Mononuclear cell (primary cell): ENCODE results near the gene PPT1. TPM values are rescaled to one million over a fixed set of nuclear protein-coding genes. Genes with fewer than 3 reads are reported as not detected.
A peak's percentile ranks its signal among the peaks of the same experiment; 100 is the strongest.
"Not testable (repeated sequence)": the region's sequence is repeated elsewhere in the genome, so short reads cannot be mapped to it uniquely, and the experiment has no call there.

Experiments used
- H3K27me3 ChIP-seq: 2 replicates; pipeline ENCODE4 v1.6.0; 2011; ENCODE audit warnings: low read length, control low read depth; ENCODE audit not compliant: insufficient read depth
- H3K4me1 ChIP-seq: 2 replicates; pipeline ENCODE4 v1.5.1; 2011; ENCODE audit warnings: mild to moderate bottlenecking, low read length, control low read depth; ENCODE audit not compliant: insufficient read depth
- H3K4me3 ChIP-seq: 2 replicates; pipeline ENCODE4 v1.5.1; 2011; ENCODE audit warnings: mild to moderate bottlenecking, low read length, moderate library complexity
- H3K9me3 ChIP-seq: 2 replicates; pipeline ENCODE4 v1.5.1; 2011; ENCODE audit warnings: low read depth, mild to moderate bottlenecking, control low read depth, low read length
- total RNA-seq: library from RNA; depleted of rRNA; stranded (reverse); fragments of >200 nt; gene quantifications from one replicate; pipeline ENCODE4 v1.2.3, GENCODE V29; 2012

Gene PPT1
- total RNA-seq, 1 donor: 182 TPM

- Histone ChIP-seq H3K4me3 (no peak overlapping the region), H3K4me1 (peaks cover 94% of the 10 kb centered on the region)
These were observed 46.2 kb downstream of the PPT1 start for GRCh38 chr1:40050863-40051262.

DNA sequence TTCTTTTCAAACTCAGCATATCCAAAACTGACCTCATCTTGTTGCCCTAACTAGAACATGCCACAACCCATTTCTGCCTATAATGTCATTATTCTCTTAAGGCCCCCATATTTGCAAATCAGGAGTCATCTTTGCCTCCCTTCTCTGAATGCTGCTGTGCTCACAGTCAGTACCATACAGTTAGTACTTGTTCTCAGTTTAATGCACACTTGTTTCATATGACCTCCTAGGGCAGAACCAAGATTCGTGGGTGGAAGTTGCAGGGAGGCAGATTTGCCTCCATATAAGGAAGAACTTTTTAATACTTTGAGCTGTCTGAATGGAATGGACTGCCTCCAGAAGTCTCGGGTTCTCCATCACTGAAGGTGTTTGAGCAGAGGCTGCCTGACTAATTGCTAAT lies 47.3 kb downstream of the PPT1 start:
- H3K4me3 ChIP-seq: no peak overlapping the region
- H3K9me3 ChIP-seq: no peaks in the 10 kb centered on the region
- peaks cover 96% of the 10 kb centered on the region for H3K4me1 ChIP-seq
- H3K27me3 ChIP-seq: no peaks in the 10 kb centered on the region

More at GRCh38 chr1:40050863-40051262, 46.2 kb downstream of the PPT1 start:
- no peaks in the 10 kb centered on the region for H3K27me3 ChIP-seq
- H3K9me3 ChIP-seq: no peaks in the 10 kb centered on the region

- H3K4me3 ChIP-seq: no peak overlapping the region
- H3K9me3 ChIP-seq: no peaks in the 10 kb centered on the region
- H3K4me1 ChIP-seq: peaks cover 97% of the 10 kb centered on the region
- H3K27me3 ChIP-seq: no peaks in the 10 kb centered on the region
These were observed 49.3 kb downstream of the PPT1 start for GRCh38 chr1:40047769-40048168.

GRCh38 chr1:40047276-40047675 lies 49.8 kb downstream of the PPT1 start:
- Histone ChIP-seq H3K4me3 (no peak overlapping the region), H3K9me3 (no peaks in the 10 kb centered on the region), H3K27me3 (no peaks in the 10 kb centered on the region), H3K4me1 (peaks cover 97% of the 10 kb centered on the region)

DNA sequence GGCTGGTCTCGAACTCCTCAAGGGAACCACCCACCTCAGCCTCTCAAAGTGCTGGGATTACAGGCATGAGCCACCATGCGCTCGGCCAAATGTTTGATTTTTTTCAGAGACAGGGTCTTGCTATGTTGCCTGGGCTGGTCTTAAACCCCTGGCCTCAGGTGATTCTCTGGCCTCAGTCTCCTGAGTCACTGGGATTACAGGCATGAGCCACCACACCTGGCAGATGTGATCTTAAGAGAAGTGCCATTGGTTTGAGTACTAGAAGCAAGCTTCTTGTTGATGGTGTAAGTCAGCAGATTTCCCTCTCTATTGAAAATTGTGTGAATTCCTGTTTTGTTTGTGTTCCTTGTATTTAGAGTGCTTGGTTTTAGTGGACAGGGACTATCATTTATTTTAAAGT lies 51.3 kb downstream of the PPT1 start:
- H3K4me3 ChIP-seq: no peak overlapping the region
- H3K27me3 ChIP-seq: no peaks in the 10 kb centered on the region
- peaks cover 94% of the 10 kb centered on the region for H3K4me1 ChIP-seq
- no peaks in the 10 kb centered on the region for H3K9me3 ChIP-seq

- no peaks in the 10 kb centered on the region for H3K27me3 ChIP-seq
- no peak overlapping the region for H3K4me3 ChIP-seq
- peaks cover 88% of the 10 kb centered on the region for H3K4me1 ChIP-seq
- no peaks in the 10 kb centered on the region for H3K9me3 ChIP-seq
These were observed 51.9 kb downstream of the PPT1 start for GRCh38 chr1:40045182-40045581.

DNA sequence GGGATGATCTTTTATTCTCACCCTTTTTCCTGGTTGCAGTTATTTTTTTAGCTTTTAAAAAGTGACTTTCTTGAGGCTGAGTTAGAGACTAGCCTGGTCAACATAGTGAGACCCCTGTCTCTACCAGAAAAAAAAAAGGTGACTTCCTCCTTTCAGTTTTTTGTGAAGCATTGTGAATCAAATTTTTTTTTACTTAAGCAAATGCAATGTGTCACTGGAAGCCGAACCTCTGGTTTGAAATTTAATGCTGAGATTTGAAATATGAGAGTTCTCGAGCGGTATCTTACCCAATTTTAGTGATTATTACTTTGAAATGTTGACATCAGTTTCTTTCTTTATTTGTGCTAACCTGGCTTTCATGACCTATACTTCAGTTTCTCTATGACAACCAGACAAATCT lies 52.9 kb downstream of the PPT1 start:
- Histone ChIP-seq H3K4me3 (no peak overlapping the region), H3K27me3 (no peaks in the 10 kb centered on the region)

GRCh38 chr1:40042341-40042740 lies 54.7 kb downstream of the PPT1 start:
- Histone ChIP-seq H3K27me3 (no peaks in the 10 kb centered on the region), H3K4me1 (peaks cover 84% of the 10 kb centered on the region), H3K4me3 (peak overlapping the region; percentile 99), H3K9me3 (no peaks in the 10 kb centered on the region)

More for the DNA sequence above, 52.9 kb downstream of the PPT1 start:
- H3K9me3 ChIP-seq: no peaks in the 10 kb centered on the region
- H3K4me1 ChIP-seq: peaks cover 83% of the 10 kb centered on the region

DNA sequence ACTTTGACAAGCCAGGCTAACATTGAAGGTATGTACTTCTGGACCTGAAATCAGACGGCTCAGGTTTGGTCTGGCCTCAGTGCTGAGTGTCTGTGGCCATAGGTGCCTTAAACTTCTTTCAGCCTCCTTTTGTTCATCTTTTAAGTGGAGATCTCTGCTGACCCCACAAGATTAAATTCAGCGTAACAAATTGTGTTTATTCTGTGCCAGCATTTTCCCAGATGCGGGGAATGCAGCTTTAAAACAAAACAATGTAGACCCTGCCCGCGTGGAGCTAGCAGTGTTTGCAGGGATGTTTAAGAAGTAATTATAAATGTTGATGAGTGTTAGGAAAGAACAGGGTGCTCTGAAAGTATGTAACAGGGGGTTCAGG lies 55.6 kb downstream of the PPT1 start:
- H3K4me3 ChIP-seq: peak overlapping the region; percentile 99
- peaks cover 84% of the 10 kb centered on the region for H3K4me1 ChIP-seq
- H3K27me3 ChIP-seq: no peaks in the 10 kb centered on the region
- H3K9me3 ChIP-seq: no peaks in the 10 kb centered on the region

- Histone ChIP-seq H3K27me3 (no peaks in the 10 kb centered on the region), H3K9me3 (no peaks in the 10 kb centered on the region), H3K4me3 (peak within 1 kb of the TSS; percentile 99), H3K4me1 (peaks cover 84% of the 10 kb centered on the region)
These were observed 56.3 kb downstream of the PPT1 start, which contains the start of gene CAP1 for GRCh38 chr1:40040511-40041465. CAP1 (plus strand) TSS chr1:40040729; CDS start chr1:40059347, 18,618 bp downstream.

- peak overlapping the region; percentile 99 for H3K4me3 ChIP-seq
- H3K9me3 ChIP-seq: no peaks in the 10 kb centered on the region
- peaks cover 84% of the 10 kb centered on the region for H3K4me1 ChIP-seq
- H3K27me3 ChIP-seq: no peaks in the 10 kb centered on the region
These were observed 57.1 kb downstream of the PPT1 start for GRCh38 chr1:40039757-40040510.

GRCh38 chr1:40039245-40039756 lies 57.8 kb downstream of the PPT1 start:
- Histone ChIP-seq H3K4me1 (peaks cover 86% of the 10 kb centered on the region), H3K27me3 (no peaks in the 10 kb centered on the region), H3K9me3 (no peaks in the 10 kb centered on the region), H3K4me3 (peak overlapping the region; percentile 99)

DNA sequence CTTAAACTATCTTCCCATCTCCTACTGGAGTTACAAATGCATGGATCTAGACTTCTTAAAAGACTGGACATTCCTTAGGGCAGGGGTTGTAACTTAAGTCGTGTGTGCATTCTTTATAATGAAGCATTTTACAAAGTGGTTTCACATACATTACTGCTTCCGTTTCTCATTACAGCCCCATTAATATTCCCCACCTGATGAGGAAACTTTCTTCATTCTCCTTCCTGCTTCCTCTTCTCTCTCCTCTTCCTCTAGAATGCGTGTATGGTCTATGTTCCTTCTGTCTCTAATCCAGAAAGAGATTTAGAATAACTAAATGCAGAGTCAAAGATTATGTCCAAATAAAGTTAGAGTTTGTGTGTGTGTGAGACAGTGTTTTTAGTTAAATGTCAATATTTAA lies 58.4 kb downstream of the PPT1 start:
- no peaks in the 10 kb centered on the region for H3K27me3 ChIP-seq
- H3K4me1 ChIP-seq: peaks cover 86% of the 10 kb centered on the region
- no peak overlapping the region for H3K4me3 ChIP-seq
- no peaks in the 10 kb centered on the region for H3K9me3 ChIP-seq

DNA sequence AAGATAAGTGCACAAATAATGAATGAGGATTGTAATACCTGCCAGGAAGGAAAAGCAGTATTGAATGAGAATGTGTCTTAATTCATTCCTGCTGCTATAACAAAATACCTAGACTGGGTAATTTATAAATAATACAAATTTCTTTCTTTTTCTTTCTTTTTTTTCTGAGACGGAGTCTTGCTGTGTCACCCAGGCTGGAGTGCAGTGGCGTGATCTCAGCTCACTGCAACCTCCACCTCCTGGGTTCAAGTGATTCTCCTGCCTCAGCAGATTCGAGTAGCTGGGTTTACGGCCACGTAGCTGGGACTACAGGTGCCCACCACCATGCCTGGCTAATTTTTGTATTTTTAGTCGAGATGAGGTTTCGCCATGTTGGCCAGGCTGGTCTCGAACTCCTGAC lies 59.8 kb downstream of the PPT1 start:
- not testable (repeated sequence) for H3K9me3 ChIP-seq, H3K4me3 ChIP-seq, H3K27me3 ChIP-seq
- H3K4me1 ChIP-seq: peaks cover 86% of the 10 kb centered on the region

GRCh38 chr1:40036574-40036973 lies 60.5 kb downstream of the PPT1 start:
- H3K4me3 ChIP-seq: no peak overlapping the region
- peaks cover 79% of the 10 kb centered on the region for H3K4me1 ChIP-seq
- H3K9me3 ChIP-seq: no peaks in the 10 kb centered on the region
- H3K27me3 ChIP-seq: no peaks in the 10 kb centered on the region
